Heart right ventricle (tissue), 16 donors: Measurements from ENCODE around the gene SEC63. TPM values are rescaled to one million over a fixed set of nuclear protein-coding genes. Genes with fewer than 3 reads are reported as not detected.
A peak's percentile ranks its signal among the peaks of the same experiment; 100 is the strongest.

Experiments used
- ATAC-seq, 8 donors: fragments of 200-7000 bp; cut with Tn5 transposase; one replicate each; pipeline ENCODE4 v1.9.1; 2020; ENCODE audit warnings: mild to moderate bottlenecking in 8 of 8, moderate library complexity in 8 of 8, moderate number of reproducible peaks in 1 of 8
- DNase-seq, 2 donors: peaks; one replicate each; pipeline ENCODE4 v3.0.0-alpha.2; 2020
- H3K27ac ChIP-seq, 10 donors: fragments of 200-600 bp; sonication (generic) in 2 of 10; one replicate each; pipeline versions ENCODE4 v1.5.0 to v1.8.0; 2020 to 2022; ENCODE audit warnings: mild to moderate bottlenecking in 3 of 10
- H3K27me3 ChIP-seq, 7 donors: fragments of 200-600 bp; one replicate each; pipeline ENCODE4 v1.8.0; 2021 to 2022; ENCODE audit warnings: mild to moderate bottlenecking in 2 of 7
- H3K36me3 ChIP-seq, 9 donors: fragments of 200-600 bp; sonication (generic) in 1 of 9; one replicate each; pipeline versions ENCODE4 v1.5.0 to v1.8.0; 2020 to 2022; ENCODE audit warnings: mild to moderate bottlenecking in 2 of 9
- H3K4me1 ChIP-seq, 9 donors: fragments of 200-600 bp; sonication (generic) in 1 of 9; one replicate each; pipeline versions ENCODE4 v1.5.0 to v1.8.0; 2020 to 2022; ENCODE audit warnings: mild to moderate bottlenecking in 4 of 9
- H3K4me3 ChIP-seq, 10 donors: fragments of 200-600 bp; sonication (generic) in 2 of 10; one replicate each; pipeline versions ENCODE4 v1.5.0 to v1.8.0; 2020 to 2022; ENCODE audit warnings: mild to moderate bottlenecking in 7 of 10, moderate library complexity in 2 of 10
- H3K9me3 ChIP-seq, 11 donors: fragments of 200-600 bp in 10 of 11; sonication (generic) in 2 of 11; one replicate each; pipeline versions ENCODE4 v1.5.0 to v1.8.0; 2013 to 2022; ENCODE audit warnings: mild to moderate bottlenecking in 2 of 11, control low read depth in 1 of 11, moderate library complexity in 1 of 11
- CTCF ChIP-seq, 9 donors: fragments of 200-600 bp; sonication (generic) in 2 of 9; IDR thresholded peaks; one replicate each; pipeline versions ENCODE4 v1.5.0 to v1.8.0; 2021 to 2022; ENCODE audit warnings: antibody characterized with exemption in 9 of 9, mild to moderate bottlenecking in 5 of 9, moderate library complexity in 1 of 9
- WGBS, 2 donors: extraction: QIAGEN DNeasy Blood & Tissue Kit; methylation state at CpG; one replicate each; pipeline ENCODE4 v1.1.7; 2013; ENCODE audit warnings: inconsistent platforms in 1 of 2; 5-methylcytosine and 5-hydroxymethylcytosine counted together
- intact Hi-C, 10 donors: fragments of 100-400 bp; cut with DNase I; formaldehyde crosslinking; loops; one replicate each; pipeline versions ENCODE4 v1.11.1 to v1.14.2; 2022
- polyA plus RNA-seq, 2 donors: library from polyadenylated mRNA; stranded (reverse); fragments of 200-250 nt; gene quantifications; one replicate each; pipeline ENCODE4 v1.2.3, GENCODE V29; 2013
- total RNA-seq, 10 donors: library from RNA; stranded (reverse); fragmentation: NEBNext Ultra II Directional in 3 of 10; extraction: Animal tissue kit (Norgen Biotek cat#: 25700) in 3 of 10; gene quantifications; one replicate each; pipeline versions ENCODE4 v1.2.1 to v1.2.4, GENCODE V29; 2021 to 2023
- donor health status: Arrhythmogenic right ventricular cardiomyopathy.
- donor health status: ischemic (EF 13 %, LVEDD 7.1; RV severe dilation, severe dysfunction).
- donor health status: healthy with polysubstance abuse.
- donor health status: DM: no; HTN: yes; CAD: no.
- donor health status: DM: no; HTN: no; CAD: no.
- donor health status: ischemic (EF 25% LVEDD 6.9; RV normal size, moderate dysfunction).
- donor health status: ischemic (EF 25% LVEDD 5.7; RV mildly dilated, moderate dysfunction).
- donor health status: healthy.
- donor health status: DM: yes; HTN: yes; CAD: no.
- donor health status: Ischemic cardiomyopathy.
- donor health status: ischemic (EF 35%, LVEDD 5.7; RV mildly dilated, moderate dysfunction).
- donor health status: nonischemic (EF 11% LVEDD 7.7; RV severe dilation, severe dysfunction).
- donor health status: DM: yes; HTN: yes; CAD: no.
- donor health status: PGD.
- donor health status: ischemic (EF 29% LVEDD 5.4; RV normal size, mild dysfunction).
- donor health status: nonischemic (EF 23%, LVEDD 6.1; RV moderate dilation, normal function).

The SEC63 gene
- total and polyA plus RNA-seq, 12 donors: 22.5 to 68.3 (median 51.7) TPM

- TF ChIP-seq CTCF (IDR thresholded peaks at IDR 0.05): no peak
- ATAC-seq (no peak), DNase-seq (no peak)
- Histone ChIP-seq H3K4me3 (no peak overlapping the region), H3K27ac (no peak overlapping the region), H3K9me3 (no peaks in the 10 kb centered on the region), H3K36me3 (no peaks in the 10 kb centered on the region), H3K27me3 (peaks cover 0 to 5% (median 0%) of the 10 kb centered on the region in 7 donors), H3K4me1 (no peaks in the 10 kb centered on the region)
- 77 to 79% methylated on average over 1 of the region's 1 CpG for WGBS, 2 donors
- intact Hi-C loops: loop anchor here in 5 of 10 donors (5.0 to 10.0 kb wide), 3 partner anchors 65 to 545 kb away; no protein-coding TSS in a partner anchor
These were observed 24.5 kb upstream of the SEC63 start for GRCh38 chr6:107982486-107982885.

GRCh38 chr6:107981695-107982094 lies 23.7 kb upstream of the SEC63 start:
- 86 to 89% methylated on average over 6 of the region's 6 CpGs for WGBS, 2 donors
- no peak overlapping the region for H3K27ac ChIP-seq
- peaks cover 0 to 5% (median 0%) of the 10 kb centered on the region in 7 donors for H3K27me3 ChIP-seq
- H3K4me1 ChIP-seq: no peaks in the 10 kb centered on the region
- ATAC-seq (no peak), DNase-seq (no peak)
- intact Hi-C loops: loop anchor here in 6 of 10 donors (2.0 to 10.0 kb wide), 4 partner anchors 66 to 546 kb away; no protein-coding TSS in a partner anchor
- no peak for TF ChIP-seq CTCF (IDR thresholded peaks at IDR 0.05)
- no peaks in the 10 kb centered on the region for H3K9me3 ChIP-seq
- no peaks in the 10 kb centered on the region for H3K36me3 ChIP-seq
- no peak overlapping the region for H3K4me3 ChIP-seq

GRCh38 chr6:107977283-107977682 lies 19.3 kb upstream of the SEC63 start:
- H3K36me3 ChIP-seq: no peaks in the 10 kb centered on the region
- intact Hi-C loops: loop anchor here in 6 of 10 donors (5.0 to 10.0 kb wide), 5 partner anchors 70 to 550 kb away; no protein-coding TSS in a partner anchor
- H3K4me1 ChIP-seq: no peaks in the 10 kb centered on the region
- peak in 7 of 9 donors; percentile 26 to 52 (median 39) for TF ChIP-seq CTCF (IDR thresholded peaks at IDR 0.05)
- WGBS, 2 donors: 35 to 50% methylated on average over 1 of the region's 1 CpG
- no peak overlapping the region for H3K27ac ChIP-seq
- no peak overlapping the region for H3K4me3 ChIP-seq
- DNase-seq (no peak), ATAC-seq (no peak)
- H3K9me3 ChIP-seq: no peaks in the 10 kb centered on the region
- no peaks in the 10 kb centered on the region for H3K27me3 ChIP-seq

GRCh38 chr6:107976155-107976783 lies 18.3 kb upstream of the SEC63 start:
- H3K9me3 ChIP-seq: no peaks in the 10 kb centered on the region
- WGBS, 2 donors: 90 to 94% methylated on average over 4 of the region's 4 CpGs
- intact Hi-C loops: loop anchor here in 6 of 10 donors (5.0 to 10.0 kb wide), 5 partner anchors 71 to 551 kb away; no protein-coding TSS in a partner anchor
- no peaks in the 10 kb centered on the region for H3K27me3 ChIP-seq
- no peaks in the 10 kb centered on the region for H3K4me1 ChIP-seq
- TF ChIP-seq CTCF (IDR thresholded peaks at IDR 0.05): no peak
- DNase-seq: no peak
- no peak overlapping the region for H3K4me3 ChIP-seq
- no peaks in the 10 kb centered on the region for H3K36me3 ChIP-seq
- H3K27ac ChIP-seq: no peak overlapping the region
- no peak for ATAC-seq
